T follicular helper cell (primary cell): ENCODE data around the gene FRYL.
"Not testable (repeated sequence)": the region's sequence is repeated elsewhere in the genome, so short reads cannot be mapped to it uniquely, and the experiment has no call there.

Experiments used
- DNase-seq: peaks from one replicate; pipeline ENCODE4 v3.0.0-alpha.2; 2020; ENCODE audit warnings: low read depth

FRYL gene

DNA sequence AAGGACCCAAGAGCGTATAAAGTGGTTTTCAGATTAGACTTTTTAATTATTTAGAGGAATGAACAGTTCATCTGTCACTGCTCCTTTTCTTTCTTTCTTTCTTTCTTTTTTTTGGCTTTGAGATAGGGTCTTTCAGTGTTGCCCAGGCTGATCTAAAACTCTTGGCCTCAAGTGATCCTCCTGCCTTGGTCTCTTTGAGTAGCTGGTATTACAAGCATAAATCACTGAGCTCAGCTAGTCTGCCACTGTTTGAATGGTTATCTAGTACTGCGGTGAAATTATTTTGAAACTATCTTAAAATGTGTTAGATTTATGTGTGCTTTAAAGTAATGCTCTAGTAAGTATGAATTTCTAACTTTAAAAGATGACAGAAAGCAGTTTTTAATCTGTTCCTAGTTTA, 6.5 kb upstream of the FRYL start:
- DNase-seq, result no peak

DNA sequence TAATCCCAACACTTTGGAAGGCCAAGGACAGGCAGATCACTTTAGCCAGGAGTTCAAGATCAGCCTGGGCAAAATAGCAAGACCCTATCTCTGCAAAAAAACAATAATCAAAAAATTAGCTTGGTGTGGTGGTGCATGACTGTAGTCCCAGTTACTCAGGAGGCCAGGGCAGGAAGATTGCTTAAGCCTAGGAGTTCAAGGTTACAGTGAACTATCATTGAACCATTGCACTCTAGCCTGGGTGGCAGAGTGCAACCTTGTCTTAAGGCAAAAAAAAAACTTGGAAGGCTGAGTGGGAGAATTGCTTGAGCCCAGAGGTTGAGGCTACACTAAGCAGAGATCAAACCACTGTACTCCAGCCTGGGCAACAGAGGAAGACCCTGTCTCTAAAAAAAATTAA, 5.2 kb upstream of the FRYL start:
- no peak for DNase-seq

DNA sequence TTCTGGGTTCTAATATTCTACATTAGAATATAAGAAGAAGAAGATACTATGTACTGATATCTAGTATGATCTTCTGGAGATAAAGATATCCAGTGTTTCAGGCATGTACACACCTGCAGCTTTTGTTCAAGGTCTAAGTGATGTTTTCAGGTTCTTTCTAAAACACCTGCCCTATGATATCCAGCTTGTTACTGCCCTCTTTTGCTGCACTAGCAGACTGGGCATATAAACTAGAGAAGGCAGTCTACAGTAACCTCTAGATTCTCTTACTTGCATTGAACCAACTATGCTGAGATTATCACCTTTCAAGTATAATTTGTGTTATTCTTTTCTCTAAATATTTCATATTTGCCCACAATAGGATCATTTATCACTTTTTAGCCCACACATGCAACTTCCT, 1.9 kb upstream of the FRYL start:
- DNase-seq, result no peak

DNA sequence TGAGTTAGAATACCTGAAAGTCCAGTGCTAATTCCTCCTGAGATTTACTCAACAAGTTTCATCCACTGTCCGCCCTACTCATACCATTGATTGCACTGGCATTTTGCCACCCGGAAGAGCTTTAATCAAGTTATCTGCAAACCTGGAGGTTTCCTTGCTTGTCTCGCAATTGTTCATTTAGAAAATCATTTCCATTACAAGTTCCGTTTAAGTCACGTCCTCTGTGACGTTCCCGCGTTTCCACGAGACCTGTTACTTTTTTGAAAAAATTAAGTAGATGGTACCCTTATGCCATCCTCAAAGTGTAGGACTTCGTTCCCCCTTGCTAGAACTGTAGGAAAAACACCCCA, 761 bp upstream of the FRYL start:
- DNase-seq, result peak; percentile 22

DNA sequence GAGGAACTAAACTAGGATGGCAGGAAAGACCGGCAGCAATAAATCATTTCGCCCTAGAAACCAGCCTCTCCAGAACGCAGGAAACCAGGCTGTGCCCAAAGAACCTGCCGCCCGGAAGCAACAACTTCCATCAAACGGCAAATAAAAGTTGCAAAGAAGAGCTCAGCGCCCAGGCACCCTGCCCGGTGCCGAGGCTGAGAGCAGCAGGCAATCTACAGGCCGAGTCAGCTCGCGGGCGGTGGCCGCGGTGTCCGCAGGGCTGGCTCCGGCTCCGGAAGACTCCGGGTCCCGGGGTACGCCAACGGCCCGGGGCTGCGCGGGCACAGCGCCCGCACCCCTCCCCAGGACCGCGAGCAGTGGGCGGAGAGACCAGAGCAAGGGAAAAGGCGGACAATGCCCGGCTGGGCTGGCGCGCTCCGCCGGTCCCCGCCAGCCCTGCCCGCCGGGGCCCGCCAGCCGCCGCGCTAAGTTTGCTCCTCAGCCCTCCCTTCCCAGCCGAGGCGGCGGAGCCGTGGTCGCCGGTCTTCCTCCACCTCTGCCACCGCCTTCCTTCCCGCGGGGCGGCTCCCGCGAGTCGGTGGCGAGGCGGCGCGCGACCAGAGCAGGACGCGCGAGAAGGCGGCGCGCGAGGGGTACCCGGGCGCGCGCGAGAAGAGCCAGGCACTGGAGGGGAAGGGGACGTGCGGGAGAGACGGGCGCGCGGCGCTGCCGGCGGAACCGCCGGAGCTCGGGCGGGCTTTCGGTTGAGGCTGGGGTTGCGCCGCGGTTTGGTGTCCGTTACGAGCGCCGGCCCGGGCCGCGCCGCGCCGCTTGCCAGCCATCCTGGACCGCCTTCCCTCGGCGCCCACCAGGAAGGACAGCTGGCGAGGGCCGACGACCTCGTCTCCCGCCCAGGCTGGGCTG, 733 bp downstream of the FRYL start:
- DNase-seq, result peak; percentile 63

DNA sequence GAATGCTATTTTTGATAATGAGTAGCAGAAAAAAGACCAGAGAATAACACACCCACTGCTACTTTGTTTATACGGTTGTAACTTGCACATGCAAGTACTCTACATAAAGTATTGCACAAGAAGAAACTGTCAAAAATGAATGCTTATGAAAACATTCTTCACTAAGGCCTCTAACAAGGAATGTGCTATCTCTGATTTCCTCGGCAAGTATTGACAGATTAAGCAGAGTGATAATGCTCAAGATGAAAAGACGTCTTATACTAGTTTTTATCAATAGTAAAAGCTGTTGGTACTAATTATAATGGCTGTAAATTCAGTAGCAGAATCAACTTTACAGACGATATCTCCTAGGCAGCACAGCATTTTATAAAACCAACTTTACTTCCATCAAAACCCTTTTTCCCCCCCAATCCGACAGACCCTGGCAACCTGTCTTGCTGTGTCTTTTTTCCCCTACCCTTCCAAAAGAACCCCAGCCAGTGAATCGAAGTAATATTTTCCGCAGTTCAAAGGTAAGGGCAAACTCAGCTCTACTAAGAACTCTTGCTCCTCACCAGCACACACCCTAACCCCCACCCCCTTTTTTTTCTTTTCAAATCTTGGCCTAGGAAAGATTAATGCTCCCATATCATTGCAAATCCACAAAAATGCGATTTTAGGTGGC, 1.5 kb downstream of the FRYL start:
- DNase-seq, result no peak

DNA sequence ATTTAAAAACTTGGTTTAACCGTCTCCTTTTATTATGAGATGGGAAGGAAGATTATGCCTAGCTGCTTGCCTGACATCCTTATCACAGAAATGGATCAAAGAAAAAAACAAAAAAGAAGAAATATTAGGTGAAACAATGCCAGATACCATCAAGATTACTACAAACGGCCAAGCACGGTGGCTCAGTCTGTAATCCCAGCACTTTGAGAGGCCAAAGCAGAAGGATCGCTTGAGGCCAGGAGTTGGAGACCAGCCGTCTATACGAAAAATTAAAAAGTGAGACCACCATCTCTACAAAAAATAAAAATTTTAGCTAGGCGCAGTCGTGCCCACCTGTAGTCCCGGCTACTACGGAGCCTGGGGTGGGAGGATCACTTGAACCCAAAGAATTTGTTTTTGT, 2.3 kb downstream of the FRYL start:
- DNase-seq, result no peak

DNA sequence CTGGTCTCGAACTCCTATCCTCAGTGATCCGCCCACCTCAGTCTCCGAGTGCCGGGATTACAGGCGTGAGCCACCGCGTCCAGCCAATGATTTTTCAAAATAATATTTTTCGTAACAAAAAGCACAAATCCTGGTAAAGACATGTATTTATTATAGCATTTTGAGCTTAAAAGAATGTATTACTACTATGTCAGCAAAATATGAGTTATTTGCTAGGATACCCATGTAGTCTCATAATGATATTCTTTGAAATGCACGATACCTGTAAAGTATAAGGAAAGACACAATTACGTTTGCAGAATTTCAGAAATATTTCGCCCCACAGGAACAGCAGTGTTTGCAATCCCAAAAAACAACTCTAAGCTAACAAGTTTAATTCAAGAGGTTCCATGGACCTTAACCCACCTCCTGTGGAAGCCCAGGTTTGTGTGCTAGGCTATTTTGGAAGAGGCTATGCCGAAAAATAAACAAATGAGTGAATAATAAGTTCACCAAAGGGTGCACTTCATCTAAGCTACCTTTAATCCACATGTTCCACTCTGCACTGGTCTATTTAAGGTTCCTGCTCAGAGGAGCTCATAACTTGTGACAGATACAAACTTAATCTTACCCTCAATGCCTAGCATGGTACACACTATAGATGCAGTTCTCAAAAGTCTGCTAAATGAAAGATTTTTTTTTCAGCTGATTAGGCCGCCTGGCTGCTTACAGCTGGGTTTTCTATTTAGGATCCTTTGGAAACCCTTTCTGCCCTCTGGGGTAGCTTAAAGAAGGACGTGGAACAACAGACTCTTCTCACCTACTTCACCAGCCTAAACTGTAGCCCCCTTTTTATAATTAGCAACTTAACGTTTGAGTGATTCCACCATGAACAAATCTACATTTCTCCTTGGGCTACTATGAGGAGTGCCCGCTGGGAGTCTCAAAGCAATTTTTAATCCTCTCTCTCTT, 5.0 kb downstream of the FRYL start:
- no peak for DNase-seq

DNA sequence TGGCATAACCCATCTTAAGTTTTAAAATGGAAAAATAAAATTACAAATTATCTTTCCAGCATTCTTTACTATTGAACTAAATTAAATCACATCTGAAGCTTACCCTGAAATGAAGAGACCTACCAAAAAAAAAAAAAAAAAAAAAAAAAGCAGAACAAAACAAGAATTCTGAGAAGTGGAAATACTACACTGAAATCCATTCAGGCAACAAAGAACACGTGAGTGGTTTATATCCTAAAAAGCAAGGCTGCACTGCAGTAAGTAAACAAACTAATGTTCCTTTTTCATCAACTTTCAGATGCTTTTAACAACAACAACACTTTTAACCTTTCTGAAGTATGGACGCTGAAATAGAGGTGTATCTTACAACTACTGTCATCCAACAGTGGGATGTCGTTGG, 7.5 kb downstream of the FRYL start:
- no peak for DNase-seq

DNA sequence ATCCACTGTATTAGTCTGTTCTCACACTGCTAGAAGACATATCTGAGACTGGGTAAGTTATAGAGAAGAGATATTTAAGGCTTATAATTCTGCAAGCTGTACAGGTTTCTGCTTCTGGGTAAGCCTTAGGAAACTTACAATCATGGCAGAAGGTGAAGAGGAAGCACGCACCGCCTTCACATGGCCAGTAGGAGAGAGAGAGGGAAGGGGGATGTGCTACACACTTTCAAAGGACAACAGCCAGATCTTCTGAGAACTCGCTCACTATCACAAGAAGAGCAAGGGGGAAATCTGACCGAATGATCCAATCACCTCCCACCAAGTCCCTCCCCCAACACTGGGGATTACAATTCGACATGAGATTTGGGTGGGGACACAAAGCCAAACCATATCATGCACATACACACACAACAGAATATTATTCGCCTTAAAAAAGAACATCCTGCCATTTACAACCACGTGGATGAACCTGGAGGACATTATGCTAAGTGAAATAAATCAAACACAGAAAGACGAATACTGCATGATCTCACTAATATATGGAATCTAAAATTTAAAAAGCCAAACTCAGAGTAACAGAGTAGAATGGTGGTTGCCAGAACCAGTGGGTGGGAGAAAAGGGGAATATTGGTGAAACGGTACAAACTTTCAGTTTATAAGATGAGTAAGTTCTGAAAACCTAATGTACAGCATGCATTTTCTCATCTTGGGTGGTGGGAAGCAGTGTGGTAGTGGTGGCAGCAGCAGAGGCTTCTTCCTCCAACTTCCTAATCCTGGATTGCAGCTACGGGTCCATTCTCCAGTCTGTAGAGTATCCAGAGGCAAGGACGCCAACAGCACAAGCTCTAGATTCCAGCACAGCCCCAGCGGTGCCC, 12.8 kb downstream of the FRYL start:
- no peak for DNase-seq

DNA sequence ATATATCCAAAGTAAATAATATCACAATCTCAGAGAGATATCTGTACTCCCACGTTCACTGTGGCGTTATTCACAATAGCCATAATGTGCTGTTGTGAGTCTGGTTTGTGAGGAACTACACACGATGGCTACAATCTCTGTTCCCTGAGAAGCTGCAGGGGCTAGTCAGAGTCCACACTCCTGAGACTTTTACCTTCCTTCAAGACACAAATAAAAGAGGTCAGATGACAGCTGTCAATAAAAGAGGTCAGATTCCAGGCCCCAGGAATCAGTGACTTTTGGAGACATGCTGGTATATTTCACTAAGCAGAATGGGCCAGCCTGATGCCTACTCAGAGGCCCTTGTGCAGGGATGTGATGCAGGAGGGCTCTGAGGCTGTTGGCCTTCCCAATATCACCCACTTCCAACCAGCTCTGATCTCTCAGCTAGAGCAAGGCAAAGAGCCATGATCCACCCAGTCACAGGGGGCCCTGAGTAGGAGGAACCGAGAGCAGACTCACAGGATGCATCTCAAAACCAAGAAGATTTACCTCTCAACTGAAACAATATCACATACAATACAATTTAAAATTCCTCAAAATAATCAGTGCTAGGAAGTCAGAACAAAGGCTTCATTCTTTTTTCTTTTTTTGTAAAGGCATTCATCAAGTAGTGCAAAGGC, 13.8 kb downstream of the FRYL start:
- DNase-seq, result no peak

DNA sequence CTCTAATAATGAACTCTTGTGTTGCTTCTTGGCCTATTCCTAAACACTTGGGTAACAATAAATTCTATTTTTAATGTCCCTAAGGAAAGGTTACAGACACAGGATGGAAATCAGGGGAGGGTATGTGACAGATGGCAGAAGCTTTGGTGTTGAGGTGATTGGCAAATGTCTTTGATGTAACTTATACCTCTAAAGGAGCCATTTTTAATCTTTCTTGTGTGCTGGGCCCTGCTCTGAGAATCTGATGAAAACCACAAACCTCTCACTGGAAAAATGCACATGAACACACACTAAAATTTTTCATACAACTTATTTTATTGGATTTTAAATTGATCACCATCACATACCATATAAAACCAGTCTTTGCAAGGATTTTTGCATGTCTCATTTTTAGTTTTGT, 17.7 kb downstream of the FRYL start:
- no peak for DNase-seq

DNA sequence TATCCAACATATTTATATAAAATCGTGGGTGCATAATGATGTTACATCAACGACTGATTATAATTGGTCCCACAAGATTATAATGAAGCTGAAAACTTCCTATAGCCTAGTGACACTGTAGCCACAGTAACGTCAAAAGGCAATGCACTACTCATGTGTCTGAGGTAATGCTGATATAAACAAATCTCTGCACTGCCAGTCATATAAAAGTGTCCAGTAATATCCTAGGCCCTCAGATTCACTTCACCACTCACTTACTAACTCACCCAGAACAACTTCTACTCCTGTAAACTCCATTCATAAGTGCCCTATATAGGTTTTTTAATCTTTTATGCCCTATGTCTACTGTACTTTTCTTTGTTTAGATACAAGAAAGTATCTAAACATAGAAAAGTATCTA, 18.8 kb downstream of the FRYL start:
- no peak for DNase-seq

DNA sequence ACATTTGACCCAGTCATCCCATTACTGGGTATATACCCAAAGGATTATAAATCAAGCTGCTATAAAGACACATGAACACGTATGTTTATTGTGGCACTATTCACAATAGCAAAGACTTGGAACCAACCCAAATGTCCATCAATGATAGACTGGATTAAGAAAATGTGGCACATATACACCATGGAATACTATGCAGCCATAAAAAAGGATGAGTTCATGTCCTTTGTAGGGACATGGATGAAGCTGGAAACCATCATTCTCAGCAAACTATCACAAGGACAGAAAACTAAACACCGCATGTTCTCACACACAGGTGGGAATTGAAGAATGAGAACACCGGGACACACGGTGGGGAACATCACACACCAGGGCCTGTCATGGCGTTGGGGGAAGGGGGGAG, 21.4 kb downstream of the FRYL start:
- not testable (repeated sequence) for DNase-seq

DNA sequence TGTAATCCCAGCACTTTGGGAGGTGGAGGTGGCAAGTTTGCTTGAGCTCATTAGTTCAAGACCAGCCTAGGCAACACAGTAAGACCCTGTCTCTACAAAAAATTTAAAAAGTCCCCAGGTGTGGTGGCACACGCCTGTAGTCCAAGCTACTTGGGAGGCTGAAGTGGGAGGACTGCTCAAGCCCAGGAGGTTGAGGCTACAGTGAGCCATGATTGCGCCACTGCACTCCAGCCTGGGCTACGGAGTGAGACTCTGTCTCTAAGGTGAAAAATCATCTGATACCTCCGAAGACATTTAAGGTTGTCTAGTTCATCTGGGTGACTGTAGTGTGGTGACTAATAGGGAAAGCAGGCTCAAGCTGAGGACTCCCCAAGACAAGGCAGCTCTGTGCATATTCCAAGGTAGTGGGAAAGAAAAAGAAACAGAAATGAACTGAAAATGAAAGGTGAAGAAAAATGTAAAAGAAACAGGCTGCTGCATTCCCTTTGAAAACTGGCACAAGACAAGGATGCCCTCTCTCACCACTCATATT, 23.3 kb downstream of the FRYL start:
- DNase-seq, result no peak

DNA sequence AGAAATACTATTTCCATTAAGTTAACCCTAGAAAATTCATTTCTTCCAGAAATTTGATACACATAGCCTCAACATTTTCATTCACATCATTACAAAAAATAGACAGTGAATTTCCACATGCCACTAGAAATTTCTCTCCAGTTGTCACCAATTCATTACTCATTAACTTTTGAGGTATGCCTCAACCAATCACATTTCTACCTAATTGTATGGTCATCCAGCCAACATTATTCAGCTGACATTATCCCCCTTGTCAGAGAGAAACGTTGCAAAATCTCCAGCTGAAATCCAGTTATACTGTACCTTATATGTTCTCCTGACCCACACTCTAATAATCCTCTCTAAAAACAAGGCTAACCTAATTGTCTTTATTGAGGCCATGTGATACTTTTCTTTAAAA, 24.8 kb downstream of the FRYL start:
- DNase-seq, result no peak

DNA sequence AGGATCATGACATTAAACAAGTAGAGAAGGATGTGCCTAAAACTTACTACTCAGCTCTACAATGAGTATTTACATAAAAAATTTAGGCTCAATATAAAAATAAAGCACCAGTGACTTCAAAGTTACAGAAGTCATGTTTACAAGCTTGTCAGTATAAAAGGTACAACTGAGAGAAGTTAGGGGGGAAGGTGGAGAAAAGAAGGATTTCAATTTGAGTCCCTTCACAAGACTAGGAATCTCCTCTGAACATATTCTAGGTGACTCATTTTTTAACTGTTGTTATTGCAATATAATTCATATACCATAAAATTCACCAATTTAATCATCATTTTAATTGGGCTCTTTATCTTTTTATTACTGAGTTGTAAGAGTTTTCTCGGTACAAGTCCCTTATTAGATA, 26.9 kb downstream of the FRYL start:
- DNase-seq, result no peak

DNA sequence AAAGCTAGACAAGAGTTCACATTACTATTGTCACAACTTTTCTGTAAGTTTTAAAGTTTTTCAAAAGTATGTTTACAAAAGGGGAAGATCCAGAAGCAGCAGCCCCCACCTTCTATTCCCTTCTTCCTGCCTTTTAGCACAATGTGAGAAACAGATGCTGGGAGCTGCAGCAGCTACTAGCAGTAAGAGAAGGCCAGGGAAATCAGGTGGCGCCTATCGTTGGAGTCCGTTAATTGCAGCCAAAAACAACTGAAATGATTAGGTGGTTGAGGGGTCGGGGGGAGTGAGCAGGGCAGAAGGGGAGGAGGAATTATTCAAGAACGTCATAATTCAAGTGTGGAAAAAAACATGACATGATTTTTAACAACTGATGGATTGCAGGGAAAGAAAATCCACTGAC, 27.4 kb downstream of the FRYL start:
- no peak for DNase-seq

DNA sequence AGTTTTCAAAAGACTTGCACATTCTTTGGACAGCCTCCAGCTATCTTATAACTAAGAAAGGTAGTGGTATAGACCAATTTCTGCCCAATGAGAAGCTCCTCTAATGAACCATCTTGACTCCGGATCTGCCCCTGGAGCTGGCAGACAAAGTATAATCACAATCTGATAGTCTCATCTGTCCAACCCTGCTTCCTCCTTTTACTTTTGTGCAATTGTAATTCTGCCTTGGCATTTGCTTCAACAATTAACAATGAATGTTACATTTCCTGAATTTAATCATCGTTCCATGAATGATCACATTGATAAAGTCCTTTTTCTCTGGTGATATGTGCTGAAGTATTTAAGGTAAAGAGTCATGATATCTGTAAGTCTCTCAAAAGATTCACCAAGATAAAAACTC, 27.8 kb downstream of the FRYL start:
- no peak for DNase-seq

DNA sequence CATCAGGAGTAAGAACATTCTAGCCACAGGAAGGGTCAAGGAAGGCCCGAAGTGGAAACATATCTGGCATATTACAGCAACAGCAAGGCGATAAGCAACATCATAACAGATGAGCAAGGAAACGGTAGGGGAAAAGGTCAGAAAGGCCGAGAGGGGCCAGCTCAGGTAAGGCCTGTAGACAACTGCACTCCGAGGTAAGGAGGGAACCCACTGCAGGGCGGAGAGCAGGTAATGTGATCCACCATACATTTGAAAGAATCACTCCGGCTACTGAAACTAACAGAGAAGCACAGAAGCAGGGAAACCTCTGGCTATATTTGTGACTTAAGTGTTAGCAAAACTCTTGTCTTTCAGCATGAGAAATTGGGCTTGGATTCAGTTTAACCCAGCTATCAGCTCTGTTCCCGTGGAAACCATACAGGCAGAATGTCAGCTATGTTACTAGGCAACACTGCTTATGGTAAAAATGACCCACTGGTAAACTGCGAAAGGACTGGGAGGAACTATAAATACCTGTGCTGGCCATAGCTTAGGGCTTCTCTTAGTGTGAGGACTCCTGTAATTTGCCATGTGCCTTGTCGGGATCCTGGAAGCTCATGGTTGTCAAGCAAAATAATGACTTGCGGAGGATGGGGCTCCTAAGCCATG, 31.0 kb downstream of the FRYL start:
- no peak for DNase-seq
